CD4-positive, CD25-positive, alpha-beta regulatory T cell (primary cell): Measurements from ENCODE around the gene TMEM87A. TPM values are rescaled to one million over a fixed set of nuclear protein-coding genes. Genes with fewer than 3 reads are reported as not detected.
A peak's percentile ranks its signal among the peaks of the same experiment; 100 is the strongest.

ENCODE experiments used
- ATAC-seq, 2 donors: fragments of 150-1000 bp; cut with Tn5 transposase; one replicate each; pipeline ENCODE4 v1.10.0; 2021; ENCODE audit warnings: low read depth in 2 of 2, moderate number of reproducible peaks in 2 of 2, moderate library complexity in 1 of 2
- DNase-seq, 3 donors: peaks; one replicate each; pipeline versions ENCODE4 v3.0.0 to v3.0.0-alpha.2; 2012 to 2022; ENCODE audit warnings: mixed read lengths in 1 of 3
- H3K27ac ChIP-seq: one replicate; pipeline ENCODE4 v1.7.0; 2013; ENCODE audit warnings: mild to moderate bottlenecking, low read length; ENCODE audit not compliant: insufficient read depth, poor library complexity, severe bottlenecking
- H3K27me3 ChIP-seq: one replicate; pipeline ENCODE4 v1.7.0; 2013; ENCODE audit warnings: low read length; ENCODE audit not compliant: control insufficient read depth, insufficient read depth
- H3K36me3 ChIP-seq: one replicate; pipeline ENCODE4 v1.7.0; 2013; ENCODE audit warnings: mild to moderate bottlenecking, low read length, moderate library complexity; ENCODE audit not compliant: control insufficient read depth, insufficient read depth
- H3K4me1 ChIP-seq: 2 replicates; pipeline ENCODE4 v1.7.0; 2013; ENCODE audit warnings: mild to moderate bottlenecking, low read length; ENCODE audit not compliant: insufficient read depth, control insufficient read depth, poor library complexity, severe bottlenecking
- H3K4me3 ChIP-seq: one replicate; pipeline ENCODE4 v1.7.0; 2013; ENCODE audit warnings: low read depth, mild to moderate bottlenecking, low read length, moderate library complexity
- H3K9me3 ChIP-seq, 2 experiments: 1 replicate in 1 of 2; 2 replicates in 1 of 2; pipeline ENCODE4 v1.7.0; 2013; ENCODE audit warnings: low read length in 2 of 2, mild to moderate bottlenecking in 1 of 2, moderate library complexity in 1 of 2; ENCODE audit not compliant: control insufficient read depth in 2 of 2
- H3K27ac Mint-ChIP-seq, 3 donors: one replicate each; pipeline ENCODE4 v1.8.0; 2020 to 2022; ENCODE audit warnings: mild to moderate bottlenecking in 3 of 3, mixed read lengths in 3 of 3, moderate library complexity in 2 of 3
- H3K27me3 Mint-ChIP-seq: one replicate; pipeline ENCODE4 v1.8.0; 2022; ENCODE audit warnings: mild to moderate bottlenecking, mixed read lengths
- H3K36me3 Mint-ChIP-seq: one replicate; pipeline ENCODE4 v1.8.0; 2020; ENCODE audit warnings: mixed read lengths
- H3K4me1 Mint-ChIP-seq, 4 donors: one replicate each; pipeline ENCODE4 v1.8.0; 2020 to 2022; ENCODE audit warnings: mixed read lengths in 4 of 4, mild to moderate bottlenecking in 1 of 4
- H3K4me3 Mint-ChIP-seq, 4 donors: one replicate each; pipeline ENCODE4 v1.8.0; 2020 to 2022; ENCODE audit warnings: mild to moderate bottlenecking in 4 of 4, mixed read lengths in 4 of 4, moderate library complexity in 3 of 4
- H3K9me3 Mint-ChIP-seq, 7 donors: one replicate each; pipeline ENCODE4 v1.8.0; 2020 to 2022; ENCODE audit warnings: mixed read lengths in 7 of 7, mild to moderate bottlenecking in 3 of 7, moderate library complexity in 2 of 7
- polyA plus RNA-seq, 4 donors: library from polyadenylated mRNA; unstranded; fragments of 300-500 nt; fragmentation: Illumina TruSeq; gene quantifications; one replicate each; pipeline ENCODE4 v1.2.3, GENCODE V29; 2021
- total RNA-seq: library from RNA; stranded (reverse); gene quantifications from one replicate; pipeline ENCODE4 v1.2.3, GENCODE V29; 2022

The TMEM87A gene
- total and polyA plus RNA-seq, 5 donors from 2014 or later: 60.8 to 82.1 (median 68.1) TPM

GRCh38 chr15:42270551-42270950 lies 2.7 kb downstream of the TMEM87A start:
- ATAC-seq (no peak), DNase-seq (no peak)
- H3K27me3 Mint-ChIP-seq: peaks cover 4% of the 10 kb centered on the region
- H3K9me3 Mint-ChIP-seq: no peaks in the 10 kb centered on the region
- Histone ChIP-seq H3K27me3 (no peaks in the 10 kb centered on the region), H3K4me3 (peak overlapping the region; percentile 95), H3K36me3 (peaks cover 34% of the 10 kb centered on the region), H3K27ac (no peak overlapping the region), H3K9me3 (no peaks in the 10 kb centered on the region), H3K4me1 (peaks cover 46% of the 10 kb centered on the region)
- H3K4me1 Mint-ChIP-seq: peaks cover 22 to 76% (median 42%) of the 10 kb centered on the region in 4 donors
- peaks cover 17% of the 10 kb centered on the region for H3K36me3 Mint-ChIP-seq
- peak overlapping the region in 1 of 3 donors; percentile 26 for H3K27ac Mint-ChIP-seq
- peak overlapping the region; percentile 20 to 94 (median 62) for H3K4me3 Mint-ChIP-seq

- Mint-ChIP-seq H3K4me3 (no peak overlapping the region), H3K27me3 (no peaks in the 10 kb centered on the region), H3K27ac (no peak overlapping the region), H3K9me3 (no peaks in the 10 kb centered on the region), H3K36me3 (peaks cover 43% of the 10 kb centered on the region), H3K4me1 (peaks cover 23 to 63% (median 35%) of the 10 kb centered on the region in 4 donors)
- DNase-seq: no peak
- Histone ChIP-seq H3K36me3 (peaks cover 62% of the 10 kb centered on the region), H3K4me1 (peaks cover 24% of the 10 kb centered on the region), H3K27ac (no peak overlapping the region), H3K4me3 (no peak overlapping the region), H3K27me3 (no peaks in the 10 kb centered on the region), H3K9me3 (no peaks in the 10 kb centered on the region)
- ATAC-seq: no peak
Observed at GRCh38 chr15:42267286-42267685, 5.9 kb downstream of the TMEM87A start.

- no peak for DNase-seq
- H3K27ac Mint-ChIP-seq: peak overlapping the region in 1 of 3 donors; percentile 52
- Histone ChIP-seq H3K4me1 (peaks cover 3% of the 10 kb centered on the region), H3K36me3 (peaks cover 82% of the 10 kb centered on the region), H3K27ac (no peak overlapping the region), H3K27me3 (no peaks in the 10 kb centered on the region), H3K9me3 (no peaks in the 10 kb centered on the region), H3K4me3 (no peak overlapping the region)
- no peak for ATAC-seq
- H3K9me3 Mint-ChIP-seq: no peaks in the 10 kb centered on the region
- H3K27me3 Mint-ChIP-seq: no peaks in the 10 kb centered on the region
- peaks cover 53% of the 10 kb centered on the region for H3K36me3 Mint-ChIP-seq
- no peak overlapping the region for H3K4me3 Mint-ChIP-seq
- H3K4me1 Mint-ChIP-seq: peaks cover 11 to 39% (median 22%) of the 10 kb centered on the region in 4 donors
Observed at GRCh38 chr15:42264795-42265194, 8.4 kb downstream of the TMEM87A start.

GRCh38 chr15:42253300-42253699 lies 19.9 kb downstream of the TMEM87A start:
- Mint-ChIP-seq H3K4me1 (peaks cover 0 to 21% (median 11%) of the 10 kb centered on the region in 4 donors), H3K4me3 (no peak overlapping the region), H3K27me3 (no peaks in the 10 kb centered on the region), H3K27ac (no peak overlapping the region), H3K36me3 (peaks cover 33% of the 10 kb centered on the region), H3K9me3 (peaks cover 2 to 9% (median 4%) of the 10 kb centered on the region in 7 donors)
- Histone ChIP-seq H3K27ac (no peak overlapping the region), H3K9me3 (no peaks in the 10 kb centered on the region), H3K4me1 (no peaks in the 10 kb centered on the region), H3K36me3 (peaks cover 56% of the 10 kb centered on the region), H3K27me3 (no peaks in the 10 kb centered on the region), H3K4me3 (no peak overlapping the region)
- ATAC-seq (no peak), DNase-seq (no peak)

- H3K4me3 Mint-ChIP-seq: no peak overlapping the region
- no peak overlapping the region for H3K27ac Mint-ChIP-seq
- peaks cover 38% of the 10 kb centered on the region for H3K36me3 Mint-ChIP-seq
- Histone ChIP-seq H3K27ac (no peak overlapping the region), H3K36me3 (peaks cover 48% of the 10 kb centered on the region), H3K9me3 (no peaks in the 10 kb centered on the region), H3K27me3 (no peaks in the 10 kb centered on the region), H3K4me1 (peaks cover 4% of the 10 kb centered on the region), H3K4me3 (no peak overlapping the region)
- ATAC-seq (no peak), DNase-seq (no peak)
- H3K27me3 Mint-ChIP-seq: no peaks in the 10 kb centered on the region
- peaks cover 16 to 33% (median 28%) of the 10 kb centered on the region in 4 donors for H3K4me1 Mint-ChIP-seq
- peaks cover 0 to 1% (median 0%) of the 10 kb centered on the region in 7 donors for H3K9me3 Mint-ChIP-seq
Observed at GRCh38 chr15:42240823-42241222, 32.4 kb downstream of the TMEM87A start.

- ATAC-seq (no peak), DNase-seq (no peak)
- Mint-ChIP-seq H3K4me1 (peaks cover 17 to 36% (median 25%) of the 10 kb centered on the region in 4 donors), H3K27me3 (no peaks in the 10 kb centered on the region), H3K4me3 (no peak overlapping the region), H3K9me3 (peaks cover 0 to 1% (median 0%) of the 10 kb centered on the region in 7 donors), H3K27ac (no peak overlapping the region), H3K36me3 (peaks cover 46% of the 10 kb centered on the region)
- Histone ChIP-seq H3K9me3 (no peaks in the 10 kb centered on the region), H3K36me3 (peaks cover 59% of the 10 kb centered on the region), H3K4me3 (no peak overlapping the region), H3K4me1 (peaks cover 4% of the 10 kb centered on the region), H3K27ac (no peak overlapping the region), H3K27me3 (no peaks in the 10 kb centered on the region)
Observed at GRCh38 chr15:42239528-42240182, 33.6 kb downstream of the TMEM87A start.

GRCh38 chr15:42233107-42233506 lies 40.1 kb downstream of the TMEM87A start:
- no peaks in the 10 kb centered on the region for H3K27me3 ChIP-seq
- no peaks in the 10 kb centered on the region for H3K9me3 ChIP-seq
- DNase-seq: no peak
- H3K27me3 Mint-ChIP-seq: no peaks in the 10 kb centered on the region
- peaks cover 39% of the 10 kb centered on the region for H3K36me3 Mint-ChIP-seq
- peaks cover 0 to 1% (median 0%) of the 10 kb centered on the region in 7 donors for H3K9me3 Mint-ChIP-seq
- H3K4me1 Mint-ChIP-seq: peaks cover 8 to 32% (median 21%) of the 10 kb centered on the region in 4 donors
- H3K36me3 ChIP-seq: peaks cover 87% of the 10 kb centered on the region
- no peak overlapping the region for H3K27ac ChIP-seq
- H3K27ac Mint-ChIP-seq: peak overlapping the region in 2 of 3 donors; percentile 23 to 75
- no peak overlapping the region for H3K4me3 ChIP-seq
- no peak overlapping the region for H3K4me3 Mint-ChIP-seq
- H3K4me1 ChIP-seq: no peaks in the 10 kb centered on the region
- no peak for ATAC-seq

GRCh38 chr15:42232606-42233005 lies 40.6 kb downstream of the TMEM87A start:
- Mint-ChIP-seq H3K27ac (peak overlapping the region in 1 of 3 donors; percentile 23), H3K4me1 (peaks cover 8 to 33% (median 22%) of the 10 kb centered on the region in 4 donors), H3K9me3 (peaks cover 0 to 1% (median 0%) of the 10 kb centered on the region in 7 donors), H3K27me3 (no peaks in the 10 kb centered on the region), H3K36me3 (peaks cover 39% of the 10 kb centered on the region), H3K4me3 (no peak overlapping the region)
- H3K4me3 ChIP-seq: no peak overlapping the region
- peaks cover 88% of the 10 kb centered on the region for H3K36me3 ChIP-seq
- no peak for DNase-seq
- ATAC-seq: no peak
- H3K27me3 ChIP-seq: no peaks in the 10 kb centered on the region
- H3K4me1 ChIP-seq: no peaks in the 10 kb centered on the region
- no peaks in the 10 kb centered on the region for H3K9me3 ChIP-seq
- H3K27ac ChIP-seq: no peak overlapping the region
